K562 (cell line): Measurements from ENCODE around the gene CAMK2B. TPM values are rescaled to one million over a fixed set of nuclear protein-coding genes. Genes with fewer than 3 reads are reported as not detected.
A peak's percentile ranks its signal among the peaks of the same experiment; 100 is the strongest.

Experiments used
- ATAC-seq: fragments of 200-7000 bp; cut with Tn5 transposase; 3 replicates; pipeline ENCODE4 v1.9.1; 2020; ENCODE audit warnings: moderate library complexity
- BruUV-seq: library from RNA; stranded (reverse); fragments of 400-500 nt; replicated peaks from 2 replicates; lab custom pipeline; 2021; lab: Mats Ljungman, UMichigan
- CTCF ChIA-PET: fragments of 300-600 bp; formaldehyde crosslinking; extraction: SDS; loops from one replicate; lab custom pipeline; 2021; ENCODE audit warnings: low intra/inter-chr PET ratio; lab: Yijun Ruan, JAX
- POLR2A ChIA-PET: fragments of 300-600, 350-650 bp; sonication (Branson Sonifier 250); formaldehyde crosslinking; extraction: SDS; loops from one replicate; lab custom pipeline; 2021; ENCODE audit warnings: antibody characterized with exemption, inconsistent platforms; lab: Yijun Ruan, JAX
- DNase-seq, 4 experiments: peaks; one replicate each; pipeline versions ENCODE4 v3.0.0 to v3.0.0-alpha.2; 2011 to 2018; ENCODE audit warnings: low spot score in 3 of 4, mixed read lengths in 3 of 4; ENCODE audit errors: extremely low read depth in 1 of 4
- FAIRE-seq: peaks from 2 replicates; lab custom pipeline; 2011; peaks lifted over from hg19 to GRCh38; lab: Jason Lieb, UNC
- H2AFZ ChIP-seq: 2 replicates; pipeline ENCODE4 v1.6.0; 2011; ENCODE audit warnings: low read depth, low read length, control low read depth, inconsistent platforms
- H3K27ac ChIP-seq: fragments of 200-600 bp; 3 replicates; pipeline ENCODE4 v1.8.0; 2011; ENCODE audit warnings: low read depth, mild to moderate bottlenecking, control low read depth, inconsistent platforms, low read length, moderate library complexity, mixed read lengths; ENCODE audit errors: extremely low read depth
- H3K27me3 ChIP-seq, 2 experiments: fragments of 300-600 bp in 1 of 2; 2 replicates in 1 of 2; 3 replicates in 1 of 2; pipeline versions ENCODE4 v1.6.0 to v1.8.0; 2011; ENCODE audit warnings: inconsistent platforms in 2 of 2, low read length in 2 of 2, mild to moderate bottlenecking in 1 of 2, mixed read lengths in 1 of 2, moderate library complexity in 1 of 2; ENCODE audit not compliant: control insufficient read depth in 2 of 2, insufficient read depth in 2 of 2
- H3K36me3 ChIP-seq: fragments of 300-600 bp; 3 replicates; pipeline ENCODE4 v1.8.0; 2011; ENCODE audit warnings: mild to moderate bottlenecking, low read length, inconsistent platforms; ENCODE audit not compliant: control insufficient read depth, insufficient read depth
- H3K4me1 ChIP-seq, 2 experiments: fragments of 200-600 bp in 1 of 2; replicated peaks in 1 of 2; 2 replicates in 1 of 2; 3 replicates in 1 of 2; pipeline versions ENCODE4 v1.5.1 to v1.8.0; 2011; ENCODE audit warnings: inconsistent platforms in 2 of 2, low read length in 2 of 2, mild to moderate bottlenecking in 1 of 2, mixed read lengths in 1 of 2, moderate library complexity in 1 of 2; ENCODE audit not compliant: control insufficient read depth in 2 of 2, insufficient read depth in 2 of 2
- H3K4me2 ChIP-seq: 2 replicates; pipeline ENCODE4 v1.6.1; 2011; ENCODE audit warnings: low read length, control low read depth, inconsistent platforms, mixed read lengths; ENCODE audit not compliant: insufficient read depth
- H3K4me3 ChIP-seq: fragments of 200-600 bp; sonication (generic), shearing (Covaris generic); 2 replicates; pipeline ENCODE4 v1.5.1; 2016; ENCODE audit warnings: control low read depth, inconsistent platforms
- H3K79me2 ChIP-seq: fragments of 200-600 bp; 3 replicates; pipeline ENCODE4 v1.8.0; 2011; ENCODE audit warnings: low read length, inconsistent platforms; ENCODE audit not compliant: control insufficient read depth, insufficient read depth
- H3K9ac ChIP-seq, 2 experiments: 2 replicates each; pipeline versions ENCODE4 v1.6.0 to v1.6.1; 2011; ENCODE audit warnings: low read depth in 2 of 2, low read length in 2 of 2, control low read depth in 1 of 2, inconsistent platforms in 1 of 2, mild to moderate bottlenecking in 1 of 2, mixed read lengths in 1 of 2; ENCODE audit not compliant: insufficient read depth in 1 of 2
- H3K9me1 ChIP-seq: one replicate; pipeline ENCODE4 v1.6.0; 2011; ENCODE audit warnings: inconsistent platforms, mild to moderate bottlenecking, low read length, moderate library complexity; ENCODE audit not compliant: control insufficient read depth, insufficient read depth
- H3K9me3 ChIP-seq: replicated peaks from 2 replicates; pipeline ENCODE4 v1.5.1; 2011; ENCODE audit warnings: low read depth, low read length, inconsistent platforms; ENCODE audit not compliant: control insufficient read depth, insufficient read depth
- H4K20me1 ChIP-seq: replicated peaks from 2 replicates; pipeline ENCODE4 v1.6.1; 2011; ENCODE audit warnings: low read length, inconsistent platforms, mixed read lengths; ENCODE audit not compliant: control insufficient read depth, insufficient read depth
- ETV6 ChIP-seq, 3 experiments: fragments of 150-350 bp in 1 of 3; sonication (generic) in 1 of 3; formaldehyde crosslinking in 1 of 3; IDR thresholded peaks; 2 replicates each; pipeline versions ENCODE4 v1.6.1 to v1.8.0; 2014 to 2022; ENCODE audit warnings: borderline replicate concordance in 2 of 3, low read depth in 2 of 3, antibody characterized with exemption in 1 of 3, low read length in 1 of 3, mild to moderate bottlenecking in 1 of 3, missing genetic modification reagents in 1 of 3
- GABPB1 ChIP-seq: sonication (generic); formaldehyde crosslinking; IDR thresholded peaks from 2 replicates; pipeline ENCODE4 v1.8.0; 2022; ENCODE audit warnings: mild to moderate bottlenecking, missing genetic modification reagents
- NRF1 ChIP-seq, 2 experiments: fragments of 450-650 bp; IDR thresholded peaks in 1 of 2; conservative IDR thresholded peaks in 1 of 2; 2 replicates each; pipeline ENCODE4 v1.6.1; 2014; ENCODE audit warnings: mild to moderate bottlenecking in 2 of 2
- SAFB2 ChIP-seq: fragments of 200-400 bp; formaldehyde crosslinking; IDR thresholded peaks from 2 replicates; pipeline ENCODE4 v1.6.1; 2018; ENCODE audit warnings: borderline replicate concordance, low read length, low read depth, moderate library complexity; ENCODE audit not compliant: severe bottlenecking
- SMARCA4 ChIP-seq: fragments of 450-650 bp; IDR thresholded peaks from 2 replicates; pipeline ENCODE4 v1.6.1; 2016
- SRF ChIP-seq, 2 experiments: fragments of 250-450, 450-650 bp in 1 of 2; sonication (Bioruptor Pico) in 1 of 2; sonication (generic) in 1 of 2; formaldehyde crosslinking; IDR thresholded peaks; 2 replicates each; pipeline versions ENCODE4 v1.5.0 to v1.5.1; 2020 to 2022; ENCODE audit warnings: mild to moderate bottlenecking in 1 of 2, missing genetic modification reagents in 1 of 2
- ZBTB17 ChIP-seq: fragments of 450-650 bp; formaldehyde crosslinking; IDR thresholded peaks from 2 replicates; pipeline ENCODE4 v1.4.0; 2020; ENCODE audit warnings: mild to moderate bottlenecking
- ZNF165 ChIP-seq: fragments of 250-450 bp; sonication (Bioruptor Pico); IDR thresholded peaks from 2 replicates; pipeline ENCODE4 v1.4.0; 2020; ENCODE audit warnings: borderline replicate concordance
- WGBS: fragments of 100-300 bp; shearing (Covaris generic); methylation state at CpG from one replicate; pipeline ENCODE4 v1.1.6; 2016; ENCODE audit warnings: low coverage, mixed read lengths; ENCODE audit not compliant: insufficient coverage; ENCODE audit errors: missing lambda C conversion rate; 5-methylcytosine and 5-hydroxymethylcytosine counted together
- in situ Hi-C: fragments of 300-500 bp; cut with MboI; formaldehyde crosslinking; loops from 4 replicates; pipeline ENCODE4 v1.15.0; 2018; ENCODE audit warnings: inconsistent platforms, mixed read lengths
- intact Hi-C: fragments of 100-400 bp; cut with micrococcal nuclease; formaldehyde crosslinking; loops from 2 replicates; pipeline ENCODE4 v1.14.2; 2022
- polyA plus RNA-seq, 8 experiments: library from polyadenylated mRNA; depleted of rRNA in 4 of 8; stranded (reverse) in 5 of 8; unstranded in 3 of 8; fragments of >200 nt; fragmentation: Nextera tagmentation in 2 of 8; fragmentation: Illumina TruSeq in 1 of 8; extraction: Ambion mirVana in 2 of 8; extraction: Trizol in 1 of 8; gene quantifications; 2 replicates each; pipeline versions ENCODE4 v1.2.1 to v1.2.3, GENCODE V29; 2011 to 2014; ENCODE audit warnings: inconsistent platforms in 1 of 8, missing spikeins in 1 of 8
- total RNA-seq, 7 experiments: library from RNA; depleted of rRNA in 6 of 7; stranded (reverse); fragments of >200 nt in 6 of 7; fragmentation: Illumina TruSeq in 2 of 7; extraction: Trizol in 2 of 7; gene quantifications; 2 replicates each; pipeline versions ENCODE4 v1.2.1 to v1.2.3, GENCODE V29; 2011 to 2021; ENCODE audit warnings: low replicate concordance in 1 of 7
- TF ChIP-seq, protein P1 (sequence below): sonication (generic); formaldehyde crosslinking; IDR thresholded peaks from 2 replicates; pipeline ENCODE4 v1.9.0; 2022; ENCODE audit warnings: mild to moderate bottlenecking, missing genetic modification reagents
- TF ChIP-seq, protein P2 (sequence below): conservative IDR thresholded peaks from 2 replicates; pipeline ENCODE4 v1.6.1; 2011; ENCODE audit warnings: low read depth, mild to moderate bottlenecking, low read length; ENCODE audit not compliant: control insufficient read depth
- TF ChIP-seq, protein P3 (sequence below): sonication (generic); IDR thresholded peaks from 2 replicates; pipeline ENCODE4 v1.6.1; 2016
- TF ChIP-seq, protein P4 (sequence below): fragments of 450-650 bp; IDR thresholded peaks from 2 replicates; pipeline ENCODE4 v1.6.1; 2018; ENCODE audit not compliant: partially characterized antibody

CAMK2B gene
- total and polyA plus RNA-seq, 9 of the 15 experiments (the other 6 are each of a cell fraction or from before 2014, with no cell fraction given) = 0.04 to 0.09 (median 0.05) TPM; not detected in 4

DNA sequence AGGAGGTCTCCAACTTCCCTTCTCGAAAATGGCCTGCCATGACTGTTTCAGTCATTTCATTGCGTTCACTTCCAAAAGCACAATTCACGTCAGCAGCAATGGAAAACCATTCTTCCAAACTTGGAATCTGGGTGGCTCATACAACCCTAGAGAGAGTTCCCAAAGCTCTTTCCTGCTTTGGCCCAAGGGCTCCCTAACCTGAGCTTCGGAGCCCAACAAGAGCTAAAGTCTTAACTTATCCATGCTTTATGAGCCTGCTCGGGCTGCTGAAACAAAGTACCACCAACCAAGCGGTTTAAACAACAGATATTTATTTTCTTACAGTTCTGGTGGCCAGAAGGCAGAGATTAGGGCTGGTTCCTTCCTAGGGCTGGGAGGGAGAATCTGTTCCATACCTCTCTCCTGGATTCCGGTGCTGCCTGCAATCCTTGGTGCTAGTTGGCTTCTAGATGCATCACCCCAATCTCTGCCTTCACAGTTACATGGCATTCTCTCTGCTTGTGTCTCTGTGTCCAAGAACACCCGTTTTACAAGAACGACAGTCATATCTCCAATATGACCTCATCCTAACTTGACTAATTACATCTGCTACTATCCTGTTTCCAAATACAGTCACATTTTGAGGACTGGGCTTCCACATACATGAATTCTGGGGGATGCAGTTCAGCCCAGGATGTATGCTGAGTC is 33.5 kb downstream of the CAMK2B start:
- Histone ChIP-seq H3K9me3 (no peaks in the 10 kb centered on the region), H3K4me2 (no peak overlapping the region), H2AFZ (peak overlapping the region; percentile 19; the same call in 1 of the 2 replicates), H3K36me3 (no peaks in the 10 kb centered on the region), H3K27ac (no peak overlapping the region), H3K27me3 (peaks cover 42 to 82% of the 10 kb centered on the region in 2 experiments), H3K9me1 (no peaks in the 10 kb centered on the region), H3K79me2 (no peaks in the 10 kb centered on the region), H3K4me3 (no peak overlapping the region), H3K9ac (peak overlapping the region in 1 of 2 experiments; percentile 20; a peak in 1 of 4 replicates), H3K4me1 (peaks cover 14% of the 10 kb centered on the region in 2 experiments), H4K20me1 (peaks cover 11% of the 10 kb centered on the region; the same call in 1 of the 2 replicates)
- FAIRE-seq = no peak
- no peak for ATAC-seq
- POLR2A ChIA-PET = interaction anchor here (1.1 kb wide), 1 partner anchor 31 kb away, joined by 3 read pairs; no protein-coding TSS in a partner anchor
- in situ Hi-C loops (no loop called here), intact Hi-C loops (no loop called here)
- no peak for DNase-seq
- CTCF ChIA-PET = no interaction called here
- WGBS = 2% methylated on average over 9 of the region's 9 CpGs
- no TSS peak for BruUV-seq
- TF ChIP-seq, protein P1, sequence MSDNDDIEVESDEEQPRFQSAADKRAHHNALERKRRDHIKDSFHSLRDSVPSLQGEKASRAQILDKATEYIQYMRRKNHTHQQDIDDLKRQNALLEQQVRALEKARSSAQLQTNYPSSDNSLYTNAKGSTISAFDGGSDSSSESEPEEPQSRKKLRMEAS (CRISPR knock-in tag) = 0 out of 2 replicates have a peak, but pooled peaks have one; percentile 10
- TF ChIP-seq SMARCA4 (0 out of 2 replicates have a peak, but pooled peaks have one; percentile 2), SRF (CRISPR knock-in tag; IDR thresholded peaks at IDR 0.05) (no peak), ZBTB17 (CRISPR knock-in tag) (no peak), ZNF165 (CRISPR knock-in tag) (no peak), NRF1 (conservative IDR thresholded peaks at IDR 0.05 in 1 of 2, IDR thresholded peaks at IDR 0.05 in 1 of 2) (0 out of 4 replicates have a peak, but pooled peaks of 1 of the 2 experiments have one; percentile 6), GABPB1 (CRISPR knock-in tag) (0 out of 2 replicates have a peak, but pooled peaks have one; percentile 2), ETV6 (IDR thresholded peaks at IDR 0.05; ENCODE audit: borderline replicate concordance in 1 of 2, low read depth in 2 of 2, low read length in 1 of 2) (no peak), ETV6 (CRISPR knock-in tag; IDR thresholded peaks at IDR 0.05; ENCODE audit: borderline replicate concordance) (no peak), SAFB2 (no peak)
- TF ChIP-seq, protein P2, sequence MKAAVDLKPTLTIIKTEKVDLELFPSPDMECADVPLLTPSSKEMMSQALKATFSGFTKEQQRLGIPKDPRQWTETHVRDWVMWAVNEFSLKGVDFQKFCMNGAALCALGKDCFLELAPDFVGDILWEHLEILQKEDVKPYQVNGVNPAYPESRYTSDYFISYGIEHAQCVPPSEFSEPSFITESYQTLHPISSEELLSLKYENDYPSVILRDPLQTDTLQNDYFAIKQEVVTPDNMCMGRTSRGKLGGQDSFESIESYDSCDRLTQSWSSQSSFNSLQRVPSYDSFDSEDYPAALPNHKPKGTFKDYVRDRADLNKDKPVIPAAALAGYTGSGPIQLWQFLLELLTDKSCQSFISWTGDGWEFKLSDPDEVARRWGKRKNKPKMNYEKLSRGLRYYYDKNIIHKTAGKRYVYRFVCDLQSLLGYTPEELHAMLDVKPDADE = no peak
- TF ChIP-seq, protein P3, sequence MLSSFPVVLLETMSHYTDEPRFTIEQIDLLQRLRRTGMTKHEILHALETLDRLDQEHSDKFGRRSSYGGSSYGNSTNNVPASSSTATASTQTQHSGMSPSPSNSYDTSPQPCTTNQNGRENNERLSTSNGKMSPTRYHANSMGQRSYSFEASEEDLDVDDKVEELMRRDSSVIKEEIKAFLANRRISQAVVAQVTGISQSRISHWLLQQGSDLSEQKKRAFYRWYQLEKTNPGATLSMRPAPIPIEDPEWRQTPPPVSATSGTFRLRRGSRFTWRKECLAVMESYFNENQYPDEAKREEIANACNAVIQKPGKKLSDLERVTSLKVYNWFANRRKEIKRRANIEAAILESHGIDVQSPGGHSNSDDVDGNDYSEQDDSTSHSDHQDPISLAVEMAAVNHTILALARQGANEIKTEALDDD = 0 out of 2 replicates have a peak, but pooled peaks have one; percentile 10
- TF ChIP-seq, protein P4, sequence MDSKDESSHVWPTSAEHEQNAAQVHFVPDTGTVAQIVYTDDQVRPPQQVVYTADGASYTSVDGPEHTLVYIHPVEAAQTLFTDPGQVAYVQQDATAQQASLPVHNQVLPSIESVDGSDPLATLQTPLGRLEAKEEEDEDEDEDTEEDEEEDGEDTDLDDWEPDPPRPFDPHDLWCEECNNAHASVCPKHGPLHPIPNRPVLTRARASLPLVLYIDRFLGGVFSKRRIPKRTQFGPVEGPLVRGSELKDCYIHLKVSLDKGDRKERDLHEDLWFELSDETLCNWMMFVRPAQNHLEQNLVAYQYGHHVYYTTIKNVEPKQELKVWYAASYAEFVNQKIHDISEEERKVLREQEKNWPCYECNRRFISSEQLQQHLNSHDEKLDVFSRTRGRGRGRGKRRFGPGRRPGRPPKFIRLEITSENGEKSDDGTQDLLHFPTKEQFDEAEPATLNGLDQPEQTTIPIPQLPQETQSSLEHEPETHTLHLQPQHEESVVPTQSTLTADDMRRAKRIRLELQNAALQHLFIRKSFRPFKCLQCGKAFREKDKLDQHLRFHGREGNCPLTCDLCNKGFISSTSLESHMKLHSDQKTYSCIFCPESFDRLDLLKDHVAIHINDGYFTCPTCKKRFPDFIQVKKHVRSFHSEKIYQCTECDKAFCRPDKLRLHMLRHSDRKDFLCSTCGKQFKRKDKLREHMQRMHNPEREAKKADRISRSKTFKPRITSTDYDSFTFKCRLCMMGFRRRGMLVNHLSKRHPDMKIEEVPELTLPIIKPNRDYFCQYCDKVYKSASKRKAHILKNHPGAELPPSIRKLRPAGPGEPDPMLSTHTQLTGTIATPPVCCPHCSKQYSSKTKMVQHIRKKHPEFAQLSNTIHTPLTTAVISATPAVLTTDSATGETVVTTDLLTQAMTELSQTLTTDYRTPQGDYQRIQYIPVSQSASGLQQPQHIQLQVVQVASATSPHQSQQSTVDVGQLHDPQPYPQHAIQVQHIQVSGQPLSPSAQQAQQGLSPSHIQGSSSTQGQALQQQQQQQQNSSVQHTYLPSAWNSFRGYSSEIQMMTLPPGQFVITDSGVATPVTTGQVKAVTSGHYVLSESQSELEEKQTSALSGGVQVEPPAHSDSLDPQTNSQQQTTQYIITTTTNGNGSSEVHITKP = no peak
- TF ChIP-seq, all 486 proteins: peak for 5
